NCI-H146 treated with DMSO at 0.1 percent for 48 hours (cell line): Measurements from ENCODE around the gene CACNA1C.

Source experiments
- DNase-seq: peaks from one replicate; lab custom pipeline; 2025; ENCODE audit not compliant: unreplicated experiment; lab: John Stamatoyannopoulos, UW

Gene CACNA1C

DNA sequence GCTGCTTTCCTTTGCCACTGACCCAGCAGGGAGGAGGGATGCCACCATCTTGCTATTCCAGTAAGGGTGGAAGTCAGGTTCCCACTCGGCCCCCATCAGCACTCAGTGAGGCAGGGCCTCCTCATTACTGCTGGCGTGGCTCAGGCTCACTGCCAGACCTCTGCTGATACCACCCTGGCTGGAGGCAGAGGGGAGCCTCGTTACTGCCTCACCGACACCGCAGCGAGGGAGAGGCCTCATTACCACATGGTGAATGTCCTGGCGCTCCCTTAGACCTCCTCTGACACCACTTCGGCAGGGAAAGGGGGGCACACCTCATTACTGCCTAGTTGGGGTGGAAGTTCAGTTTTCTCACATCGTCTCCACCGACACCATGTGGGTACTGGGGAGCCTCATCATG, 354.1 kb downstream of the CACNA1C start:
- no peak for DNase-seq

DNA sequence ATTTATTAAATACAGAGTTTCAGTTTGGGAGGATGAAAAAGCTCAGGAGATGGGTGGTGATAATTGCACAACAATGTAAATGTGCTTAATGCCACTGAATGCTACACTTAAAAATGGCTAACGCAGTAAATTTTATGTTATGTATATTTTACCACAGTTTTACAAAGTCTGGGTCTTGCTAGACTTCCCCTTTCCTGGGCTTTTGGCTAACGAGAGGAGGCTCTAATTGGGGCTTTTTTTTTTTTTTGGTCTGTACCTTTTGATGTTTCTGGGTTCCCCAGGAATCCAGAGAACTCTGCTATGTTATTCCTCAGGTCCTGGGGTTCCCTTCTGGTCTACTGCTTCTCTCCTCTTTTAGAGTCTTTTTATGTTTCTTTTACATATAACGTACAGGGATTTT, 355.5 kb downstream of the CACNA1C start:
- DNase-seq = no peak

DNA sequence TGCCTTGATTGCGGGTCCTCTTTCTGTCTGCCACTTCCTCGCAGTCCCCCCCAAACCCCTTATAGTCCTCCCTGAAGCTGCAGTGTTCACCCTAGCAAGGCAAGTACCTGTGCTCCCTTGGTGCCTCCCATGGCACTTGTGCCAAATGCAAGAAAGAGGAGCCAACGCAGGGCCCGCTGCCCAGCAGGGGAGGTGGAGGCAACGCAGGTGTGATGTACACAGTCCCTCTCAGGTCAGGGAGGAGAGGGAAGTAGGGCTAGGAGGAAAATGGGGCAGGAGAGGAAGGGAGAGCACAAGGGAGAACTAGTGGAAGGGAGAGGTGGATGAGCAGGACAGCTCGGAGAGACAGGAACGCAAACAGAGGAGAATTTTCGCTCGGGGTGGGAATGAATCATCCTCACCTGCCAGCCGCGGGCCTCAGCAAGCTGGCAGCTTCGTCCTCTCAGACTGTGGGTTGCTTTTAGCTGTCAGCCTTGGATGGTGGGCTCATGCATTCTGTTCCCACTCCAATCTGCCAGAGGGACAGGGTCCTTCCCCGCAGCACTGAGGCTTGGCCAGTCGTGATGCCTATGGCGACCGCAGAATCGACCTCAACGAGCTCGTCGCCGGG, 357.0 kb downstream of the CACNA1C start:
- no peak for DNase-seq

DNA sequence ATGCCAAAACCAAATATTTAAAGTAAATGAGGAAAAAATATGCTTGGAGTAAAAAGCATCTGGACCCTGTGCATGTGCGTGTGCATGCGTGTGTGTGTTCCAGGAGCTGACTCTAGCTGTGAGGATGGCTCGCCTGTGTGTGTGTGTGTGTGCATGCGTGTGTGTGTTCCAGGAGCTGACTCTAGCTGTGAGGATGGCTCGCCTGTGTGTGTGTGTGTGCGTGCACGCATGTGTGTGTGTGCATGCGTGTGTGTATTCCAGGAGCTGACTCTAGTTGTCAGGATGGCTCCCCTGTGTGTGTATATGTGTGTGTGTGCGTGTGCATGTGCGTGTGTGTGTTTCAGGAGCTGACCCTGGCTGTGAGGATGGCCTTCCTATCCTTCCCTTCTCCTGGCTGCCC, 357.7 kb downstream of the CACNA1C start:
- no peak for DNase-seq

DNA sequence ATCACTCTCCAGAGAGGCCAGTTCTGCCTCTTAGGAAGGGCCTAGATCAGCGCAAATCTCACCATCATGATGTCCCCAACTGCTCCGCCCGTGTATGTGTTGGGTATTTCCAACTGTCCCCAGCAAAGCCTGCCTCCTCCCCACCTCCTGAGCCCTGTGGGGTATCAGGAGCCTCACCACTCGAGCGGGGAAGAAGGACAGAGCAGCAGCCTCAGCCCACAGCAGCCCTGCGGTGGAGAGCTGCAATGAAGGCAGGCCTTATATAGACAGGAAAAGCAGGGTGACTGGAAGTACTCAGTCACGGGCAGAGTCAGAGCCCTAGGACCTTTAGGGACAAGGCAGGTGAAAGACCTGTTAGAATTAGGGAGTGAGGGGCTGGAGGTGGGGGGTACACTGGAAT, 358.2 kb downstream of the CACNA1C start:
- DNase-seq = no peak

DNA sequence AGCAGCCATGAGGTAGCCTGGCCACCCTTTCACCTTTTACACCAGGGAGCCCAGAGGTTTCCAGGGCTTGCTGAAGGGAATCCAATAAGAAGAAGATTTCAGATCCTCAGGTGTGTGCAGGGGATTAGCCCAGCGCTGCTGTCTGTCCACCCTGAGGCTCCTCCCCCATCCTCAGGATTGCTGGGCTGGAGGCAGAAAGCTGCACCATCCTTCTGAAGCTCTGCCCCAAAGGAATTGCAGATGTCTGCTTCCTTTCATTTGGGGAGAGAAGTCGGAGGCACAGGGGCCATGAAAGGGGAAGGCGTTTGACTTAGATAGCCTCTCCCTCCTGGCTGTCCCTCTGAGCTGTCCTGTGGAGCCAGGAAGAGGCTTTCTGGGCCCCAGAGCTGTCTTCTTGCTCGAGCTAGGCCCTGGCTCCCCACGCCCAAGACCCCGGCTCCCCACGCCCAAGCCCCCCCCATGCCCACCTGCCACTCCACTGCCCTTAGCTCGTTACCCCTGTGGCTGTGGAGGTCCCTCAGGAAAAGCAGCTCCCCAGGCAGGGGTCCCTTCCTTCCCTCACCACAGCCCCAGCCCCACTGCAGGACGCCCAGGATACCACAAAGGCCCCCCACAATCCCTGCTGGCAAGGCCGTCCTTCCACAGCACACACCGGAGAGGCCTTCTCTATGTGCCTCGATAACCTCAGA, 359.0 kb downstream of the CACNA1C start:
- DNase-seq = no peak

DNA sequence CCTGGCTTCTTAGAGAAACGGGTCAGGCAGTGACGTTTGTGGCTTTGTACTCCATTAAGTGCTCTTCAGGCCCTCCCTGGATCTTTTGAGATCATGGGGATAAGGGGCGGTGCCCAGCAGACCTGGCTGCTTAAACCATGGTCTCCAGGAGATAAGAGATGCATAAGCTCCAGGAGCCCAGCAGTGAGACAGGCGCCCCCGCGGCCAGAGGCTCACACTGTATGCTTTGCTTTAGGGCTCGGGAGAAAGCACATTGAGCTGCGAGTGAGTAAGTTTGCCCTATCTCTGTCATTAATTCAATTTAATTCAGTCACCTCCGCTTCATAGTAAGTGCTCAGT, 359.5 kb downstream of the CACNA1C start:
- no peak for DNase-seq

DNA sequence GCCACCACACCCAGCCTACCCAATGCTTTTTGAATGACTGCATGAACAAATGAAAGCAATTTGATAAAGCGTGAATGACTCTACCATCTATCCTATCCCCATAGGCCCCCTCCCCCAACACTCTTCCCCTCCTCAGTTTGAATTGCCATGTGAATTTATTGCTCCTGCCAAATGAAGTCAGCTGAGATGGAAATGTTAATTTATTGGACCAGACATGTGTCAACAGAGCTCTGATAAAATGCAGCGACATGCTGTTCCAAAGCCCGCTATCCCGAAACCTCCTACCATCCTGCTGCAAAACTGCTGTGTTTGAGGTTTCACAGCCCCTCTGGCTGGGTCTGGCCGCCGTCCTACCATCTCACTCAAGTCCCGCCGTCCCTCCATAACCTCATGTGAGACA, 360.5 kb downstream of the CACNA1C start:
- no peak for DNase-seq

DNA sequence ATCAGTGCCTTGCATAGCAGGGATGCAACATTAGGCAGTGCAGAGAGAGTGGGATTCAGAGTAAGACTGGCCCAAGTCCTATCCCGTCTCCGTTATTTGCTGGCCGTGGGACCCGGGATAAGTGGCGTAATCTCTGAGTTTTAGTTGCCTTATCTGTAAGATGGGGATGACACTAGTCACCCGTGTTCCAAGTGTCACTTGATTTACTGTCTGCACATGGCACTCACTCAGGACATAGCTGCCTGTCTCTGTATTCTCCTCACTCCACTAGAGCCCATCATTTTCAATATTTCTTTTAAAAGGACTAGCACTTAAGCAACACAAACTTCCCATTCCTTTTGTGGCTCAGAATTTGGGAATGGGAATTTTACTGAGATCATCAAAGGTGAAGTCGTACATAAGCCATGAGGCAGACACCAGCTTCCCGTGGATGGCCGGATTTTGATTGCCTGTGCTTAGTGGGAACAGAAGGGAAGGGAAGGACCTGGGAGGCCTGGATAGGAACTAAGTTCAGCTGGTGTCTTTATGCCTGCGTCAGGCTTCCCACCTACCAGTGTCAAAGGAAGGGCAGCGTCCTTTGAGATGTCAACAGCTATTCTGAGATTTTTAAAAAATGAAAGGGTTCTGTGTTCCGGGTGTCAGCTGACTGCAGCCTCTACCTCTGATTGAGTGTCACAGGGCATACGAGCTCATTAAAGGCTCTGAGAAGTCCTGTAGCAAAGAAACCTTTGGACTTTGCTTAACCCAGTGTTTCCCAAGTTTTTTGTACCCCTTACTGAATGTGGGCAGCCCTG, 361.4 kb downstream of the CACNA1C start:
- no peak for DNase-seq

DNA sequence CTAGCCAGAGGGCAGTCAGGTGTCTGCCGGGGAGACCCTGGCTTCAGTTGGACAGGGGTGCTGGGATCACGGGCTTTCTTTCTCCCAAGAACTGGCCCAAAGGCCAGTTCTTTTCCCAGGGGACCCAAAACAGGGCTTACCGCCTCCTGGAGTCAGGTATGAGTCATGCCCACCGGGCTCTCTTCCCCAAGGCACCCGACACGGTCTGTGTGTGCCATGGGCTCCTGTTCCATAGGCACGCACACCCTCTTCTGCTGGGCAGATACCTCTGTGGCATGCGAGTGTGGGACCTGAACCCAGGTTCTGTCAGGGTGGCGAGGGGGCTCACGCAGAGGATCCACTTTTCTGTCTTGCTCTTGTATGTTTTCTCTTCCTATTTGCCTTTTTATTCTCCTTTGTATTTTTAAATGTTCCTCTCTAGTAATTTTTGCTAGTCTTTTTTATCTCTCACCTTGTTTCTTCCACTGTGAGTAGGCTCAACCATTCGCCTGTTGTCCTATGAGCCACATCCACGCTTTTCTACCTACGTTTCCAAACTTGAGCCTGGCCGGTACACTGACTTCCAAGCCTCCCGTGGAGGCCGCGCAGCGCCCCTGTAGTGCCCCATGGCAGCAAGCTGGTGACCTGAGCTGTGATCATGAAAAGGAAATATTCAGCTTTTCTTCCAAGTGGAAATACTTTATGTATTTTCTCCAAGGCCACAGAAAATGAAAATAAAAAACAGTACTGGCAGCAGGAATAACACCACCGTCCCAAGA, 362.2 kb downstream of the CACNA1C start:
- no peak for DNase-seq

DNA sequence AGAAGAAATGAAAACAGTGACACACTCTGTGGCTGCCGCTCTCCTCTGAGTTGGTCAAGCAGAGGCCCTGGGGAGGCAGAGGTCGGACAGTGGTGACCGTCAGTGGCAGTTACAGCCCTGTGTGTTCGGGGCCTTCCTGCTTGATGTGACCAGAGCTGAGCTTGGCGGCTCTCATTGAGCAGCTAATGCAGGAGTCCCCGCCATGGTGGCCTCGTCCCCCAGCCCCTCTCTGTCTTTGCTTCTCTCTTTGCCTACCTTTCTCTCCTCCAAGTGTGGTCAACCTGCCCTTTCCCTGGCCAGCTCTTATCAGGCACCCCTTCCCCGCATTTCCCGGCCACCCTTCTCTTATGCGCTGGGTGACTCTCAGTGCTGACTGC, 362.8 kb downstream of the CACNA1C start:
- no peak for DNase-seq

DNA sequence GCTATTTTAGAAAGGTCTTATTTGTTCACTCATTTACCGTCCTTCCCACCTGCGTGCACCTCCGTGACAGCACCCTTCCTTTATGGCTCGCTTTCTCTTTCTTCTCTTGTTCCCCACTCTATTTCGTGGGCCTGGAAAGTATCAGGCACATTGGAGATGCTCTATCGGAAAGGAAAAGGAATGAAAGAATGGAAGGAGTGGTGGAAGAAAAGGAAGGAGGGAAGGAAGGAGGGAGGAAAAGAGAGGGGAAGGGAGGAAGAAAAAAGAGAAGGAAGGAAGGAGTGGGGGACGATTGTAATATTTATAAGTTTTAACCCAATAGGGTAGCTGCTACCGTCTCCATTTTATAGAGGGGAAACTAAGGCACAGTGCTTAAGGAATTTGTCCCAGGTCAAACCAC, 363.4 kb downstream of the CACNA1C start:
- no peak for DNase-seq

DNA sequence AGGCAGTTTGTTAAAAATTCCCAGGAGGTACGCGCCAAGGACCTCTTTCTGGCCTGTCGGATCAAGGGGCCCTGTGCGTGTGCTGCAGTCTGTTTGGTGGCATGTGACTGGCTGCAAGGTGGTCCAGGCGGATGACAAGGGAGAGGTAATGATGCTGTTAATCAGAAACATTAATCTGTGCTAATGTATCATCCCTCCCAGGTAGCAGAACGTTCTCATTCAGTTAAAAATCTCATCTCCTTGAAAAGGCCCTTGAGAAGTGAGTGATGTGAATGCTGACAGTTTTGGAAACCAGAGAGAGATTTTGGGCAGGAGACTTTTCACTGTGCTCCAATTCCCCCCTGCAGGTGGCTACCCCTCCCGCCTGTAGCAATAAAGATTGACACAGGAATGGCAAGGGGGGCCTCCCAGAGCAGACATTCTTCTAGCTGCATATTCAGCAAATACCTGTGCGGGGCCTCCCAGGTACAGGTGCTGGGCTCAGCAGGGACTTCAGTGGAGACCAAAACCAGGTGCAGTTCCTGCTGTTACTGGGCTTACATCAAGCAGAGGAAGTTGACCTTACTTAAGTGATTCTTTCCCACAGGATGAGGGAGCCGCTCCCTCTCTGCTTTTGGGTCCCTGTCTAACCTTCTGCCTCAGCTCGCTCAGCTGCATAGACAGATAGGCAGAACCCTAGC, 364.8 kb downstream of the CACNA1C start:
- DNase-seq = no peak

DNA sequence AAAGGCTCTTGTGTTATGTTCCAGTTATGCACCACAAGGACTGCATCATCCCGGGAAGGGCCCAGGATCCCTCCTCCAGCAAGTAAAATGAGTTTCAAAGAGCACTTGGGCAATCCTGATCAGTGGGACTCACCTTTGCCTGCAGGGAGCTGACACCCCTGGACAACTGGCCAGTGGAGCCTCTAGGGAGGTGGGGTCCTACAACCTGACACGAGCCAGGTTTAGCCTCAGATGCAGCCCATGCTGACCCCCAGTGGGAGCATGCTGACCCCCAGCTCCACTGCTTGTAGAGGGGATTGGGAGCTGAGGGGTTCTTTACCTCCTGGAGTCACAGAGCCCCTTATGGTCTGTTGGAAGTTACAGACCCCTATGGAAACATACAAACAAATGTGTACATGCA, 365.8 kb downstream of the CACNA1C start:
- DNase-seq = no peak

DNA sequence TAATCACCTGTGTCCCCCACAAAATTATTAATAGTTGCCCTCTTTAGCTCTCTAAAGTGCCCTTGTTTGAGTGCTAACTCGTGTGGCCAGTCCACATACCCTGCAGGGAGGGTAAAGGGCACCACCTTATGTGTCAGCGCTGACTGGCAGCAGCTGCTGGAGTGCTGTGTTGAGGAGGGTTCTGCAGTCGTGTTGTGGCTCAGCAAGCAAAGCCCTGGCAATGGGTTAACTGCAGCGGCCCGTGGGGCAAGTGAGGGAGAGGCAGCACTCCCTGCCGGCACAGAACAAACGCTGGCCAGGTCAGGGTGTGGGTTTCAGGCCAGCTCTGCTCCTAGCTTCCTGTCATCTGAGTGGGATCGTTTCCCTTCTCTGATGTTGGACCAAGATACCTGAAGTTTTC, 369.8 kb downstream of the CACNA1C start:
- DNase-seq = no peak

DNA sequence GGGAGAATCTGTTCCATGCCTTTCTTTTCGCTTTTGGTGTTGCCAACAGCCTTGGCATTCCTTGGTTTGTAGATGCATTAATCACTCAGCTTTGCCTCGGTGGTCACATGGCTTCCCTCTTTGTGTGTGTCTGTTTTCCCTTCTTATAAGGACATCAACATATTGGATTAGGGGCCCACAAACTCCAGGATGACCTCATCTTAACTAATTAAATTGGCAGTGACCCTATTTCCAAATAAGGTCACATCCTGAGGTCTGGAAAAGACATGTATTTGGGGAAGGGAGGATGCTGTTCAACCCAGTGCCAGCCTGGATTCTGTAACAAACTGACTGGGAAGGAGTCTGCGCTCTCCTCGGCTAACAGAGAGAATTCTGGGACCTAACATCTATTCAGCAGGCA, 376.2 kb downstream of the CACNA1C start:
- no peak for DNase-seq

DNA sequence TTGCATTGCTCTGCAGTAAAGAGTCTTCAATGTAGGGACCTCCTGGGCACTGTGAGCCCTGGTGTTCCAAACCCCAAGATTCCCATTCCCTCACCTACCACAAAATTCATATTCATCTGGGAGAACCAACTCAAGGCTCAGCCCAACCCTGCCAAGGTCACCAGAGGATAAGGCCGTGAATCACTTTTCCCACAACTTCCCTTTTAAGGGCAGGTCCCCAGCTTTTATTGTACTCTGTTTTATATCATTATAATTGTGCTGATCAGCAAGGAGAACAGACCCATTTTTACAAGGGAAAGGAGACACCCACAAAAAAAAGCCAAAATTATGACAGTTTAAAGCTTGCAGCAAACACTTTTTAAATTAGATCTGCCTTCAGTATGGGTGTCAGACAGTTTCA, 379.0 kb downstream of the CACNA1C start:
- DNase-seq = no peak

DNA sequence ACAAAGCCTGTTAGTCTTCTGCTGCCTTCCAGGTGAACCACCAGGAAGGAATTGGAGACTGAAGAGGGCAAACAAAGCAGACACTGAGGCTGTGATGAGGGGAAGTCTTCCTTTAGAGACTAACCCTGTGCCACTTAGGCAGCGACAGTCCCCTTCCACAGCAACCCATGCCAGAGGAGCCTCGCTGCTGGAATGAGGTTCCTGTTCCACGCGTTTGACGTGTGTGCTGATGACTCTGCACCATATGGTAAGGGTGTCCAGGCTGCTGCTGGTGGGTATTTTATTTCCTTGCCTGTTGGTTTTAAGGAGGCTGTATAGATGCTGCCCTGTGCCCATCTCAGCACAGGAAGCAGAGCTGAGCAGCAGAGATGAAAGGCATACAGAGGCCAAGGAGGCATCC, 380.1 kb downstream of the CACNA1C start:
- no peak for DNase-seq

DNA sequence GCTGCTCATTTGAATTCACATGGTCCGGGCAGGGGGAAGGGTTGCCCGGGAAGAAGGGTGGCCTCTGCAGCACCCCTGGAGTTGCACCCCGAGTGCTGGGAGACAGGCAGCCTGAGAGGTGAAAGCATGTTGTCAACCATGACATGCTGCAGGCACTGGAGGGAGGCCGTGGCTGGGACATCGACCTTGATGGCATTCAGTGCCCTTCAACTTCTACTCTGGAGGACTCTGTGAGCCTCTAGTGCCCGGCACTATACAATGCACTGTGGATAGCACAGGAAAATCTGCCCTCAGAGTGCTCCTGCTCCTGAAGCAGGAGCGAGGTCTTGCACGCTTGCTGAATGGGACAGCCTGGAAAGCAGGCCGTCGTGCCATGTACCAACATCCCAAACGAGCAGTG, 382.7 kb downstream of the CACNA1C start:
- DNase-seq = no peak

DNA sequence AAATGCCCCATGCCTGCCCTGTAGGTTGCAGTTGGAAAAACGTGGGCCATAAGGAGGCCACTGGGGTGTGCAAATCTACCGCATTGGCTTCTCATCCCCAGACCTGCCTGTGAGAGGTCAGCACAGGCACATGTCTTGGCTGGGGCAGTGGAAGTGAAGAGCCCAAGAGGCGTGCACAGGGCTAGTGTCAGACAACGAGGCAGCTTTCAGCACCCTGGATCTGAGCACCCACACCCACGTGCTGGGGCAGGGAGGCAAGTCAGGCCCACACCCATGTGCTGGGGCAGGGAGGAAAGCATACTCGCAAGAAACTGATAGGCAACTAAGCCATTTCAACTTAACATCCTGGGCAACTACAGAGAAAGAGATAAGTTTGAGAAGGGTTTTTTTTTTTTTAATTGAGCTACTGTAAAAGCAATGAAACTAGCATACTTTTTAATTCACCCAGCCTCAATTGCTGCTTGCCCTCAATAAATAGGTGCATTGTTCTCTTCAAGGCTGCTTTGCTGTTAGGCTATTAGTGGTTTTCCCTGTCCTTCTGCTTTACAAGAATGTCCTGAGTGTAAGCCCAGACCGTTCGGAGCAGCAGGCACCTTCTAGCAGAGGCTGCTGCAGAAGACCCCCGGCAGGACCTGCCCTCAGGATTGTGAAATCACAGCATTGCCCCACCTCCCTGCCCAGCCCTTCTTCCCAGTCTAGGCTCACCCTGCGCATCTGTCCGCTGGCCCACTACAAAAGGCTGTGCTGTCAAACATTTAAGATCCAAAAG, 386.7 kb downstream of the CACNA1C start:
- no peak for DNase-seq

DNA sequence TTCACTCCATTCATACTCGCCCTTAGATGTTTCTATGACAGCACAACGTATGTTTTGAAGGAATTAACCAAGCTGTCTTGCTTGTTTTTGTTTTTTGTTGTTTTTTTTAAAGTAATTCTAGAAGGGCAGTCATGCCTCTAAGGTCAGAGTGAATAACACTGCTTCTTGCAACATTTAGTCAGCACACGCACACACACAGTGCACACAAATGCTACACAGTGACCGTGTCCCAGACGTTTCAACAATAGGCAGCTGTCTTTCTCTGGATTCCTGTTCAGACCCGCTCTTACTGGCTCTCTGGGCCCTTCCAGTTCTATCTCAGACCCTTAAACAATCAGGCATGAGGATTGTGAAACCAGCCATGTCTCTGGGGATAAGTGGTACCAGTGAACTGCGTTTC, 391.0 kb downstream of the CACNA1C start:
- no peak for DNase-seq
